ENCODE data around the gene L1CAM. TPM values are rescaled to one million over a fixed set of nuclear protein-coding genes. Genes with fewer than 3 reads are reported as not detected.

Gene L1CAM
- polyA plus RNA-seq, 1 of the 3 experiments (the other 2 are of a cell fraction), result 1.9 TPM

GRCh38 chrX:153827016-153827415, 59.0 kb downstream of the L1CAM start:
- Histone ChIP-seq H2AFZ (ENCODE audit: low read depth) (no peak overlapping the region), H3K27me3 (ENCODE audit: insufficient read depth) (peaks cover 49% of the 10 kb centered on the region), H3K27ac (ENCODE audit: low read depth in 2 of 2, low read length in 1 of 2) (no peak overlapping the region), H3K79me2 (ENCODE audit: insufficient read depth) (no peaks in the 10 kb centered on the region), H3F3A (replicated peaks; ENCODE audit: insufficient read depth) (peaks cover 5% of the 10 kb centered on the region), H3K9me2 (no peaks in the 10 kb centered on the region), H4K20me1 (ENCODE audit: insufficient read depth) (peaks cover 5% of the 10 kb centered on the region; the same call in 1 of the 2 replicates), H3K4me2 (no peak overlapping the region), H3K4me3 (ENCODE audit: low read depth in 2 of 2, low read length in 1 of 2) (no peak overlapping the region), H3K36me3 (replicated peaks in 1 of 2; ENCODE audit: control insufficient read depth in 1 of 2, insufficient read depth in 2 of 2, low read length in 1 of 2) (no peaks in the 10 kb centered on the region), H3K9me3 (no peaks in the 10 kb centered on the region), H3K9ac (no peak overlapping the region), H3K4me1 (ENCODE audit: control insufficient read depth in 1 of 2, insufficient read depth in 2 of 2, low read depth in 1 of 2, low read length in 1 of 2) (peaks cover 0 to 2% of the 10 kb centered on the region in 2 experiments; a peak in 1 of 4 replicates)
- POLR2A ChIA-PET, result no interaction called here
- 39% methylated on average over 3 of the region's 3 CpGs for WGBS (ENCODE audit: low lambda C conversion rate)
- no peak for DNase-seq
- TF ChIP-seq POLR2AphosphoS5 (IDR thresholded peaks at IDR 0.05; ENCODE audit: low read depth, low read length) (no peak), GABPA (IDR thresholded peaks at IDR 0.05; ENCODE audit: low read depth) (no peak), RAD21 (IDR thresholded peaks at IDR 0.05; ENCODE audit: low read length) (no peak), PBX3 (IDR thresholded peaks at IDR 0.05) (no peak), EZH2phosphoT487 (IDR thresholded peaks at IDR 0.05; ENCODE audit: borderline replicate concordance, low read depth) (no peak), EP300 (IDR thresholded peaks at IDR 0.05; ENCODE audit: borderline replicate concordance in 1 of 2, low read depth in 1 of 2, low read length in 1 of 2) (no peak), GATA2 (CRISPR knock-in tag; IDR thresholded peaks at IDR 0.05) (no peak), CTCF (IDR thresholded peaks at IDR 0.05) (no peak), FOXM1 (IDR thresholded peaks at IDR 0.05; ENCODE audit: low read depth) (no peak)
- CTCF ChIA-PET, result no interaction called here

- Histone ChIP-seq H4K20me1 (ENCODE audit: insufficient read depth) (peaks cover 5% of the 10 kb centered on the region; the same call in 1 of the 2 replicates), H2AFZ (ENCODE audit: low read depth) (no peak overlapping the region), H3K4me3 (ENCODE audit: low read depth in 2 of 2, low read length in 1 of 2) (no peak overlapping the region), H3K4me1 (ENCODE audit: control insufficient read depth in 1 of 2, insufficient read depth in 2 of 2, low read depth in 1 of 2, low read length in 1 of 2) (peaks cover 0 to 13% of the 10 kb centered on the region in 2 experiments; a peak in 1 of 4 replicates), H3K9ac (no peak overlapping the region), H3F3A (replicated peaks; ENCODE audit: insufficient read depth) (peaks cover 5% of the 10 kb centered on the region), H3K9me2 (no peaks in the 10 kb centered on the region), H3K27me3 (ENCODE audit: insufficient read depth) (peaks cover 47% of the 10 kb centered on the region), H3K9me3 (no peaks in the 10 kb centered on the region), H3K79me2 (ENCODE audit: insufficient read depth) (no peaks in the 10 kb centered on the region), H3K27ac (ENCODE audit: low read depth in 2 of 2, low read length in 1 of 2) (no peak overlapping the region), H3K36me3 (replicated peaks in 1 of 2; ENCODE audit: control insufficient read depth in 1 of 2, insufficient read depth in 2 of 2, low read length in 1 of 2) (no peaks in the 10 kb centered on the region), H3K4me2 (no peak overlapping the region)
- TF ChIP-seq GATA2 (CRISPR knock-in tag; IDR thresholded peaks at IDR 0.05) (no peak), ELF1 (IDR thresholded peaks at IDR 0.05) (no peak), TCF12 (IDR thresholded peaks at IDR 0.05) (no peak), RCOR1 (IDR thresholded peaks at IDR 0.05; ENCODE audit: low read length) (no peak), TEAD4 (IDR thresholded peaks at IDR 0.05; ENCODE audit: borderline replicate concordance, insufficient read depth) (no peak), JUND (IDR thresholded peaks at IDR 0.05) (no peak), RXRA (IDR thresholded peaks at IDR 0.05; ENCODE audit: borderline replicate concordance, low read depth) (no peak), SIN3A (IDR thresholded peaks at IDR 0.05; ENCODE audit: borderline replicate concordance, low read depth, low read length) (no peak), SMC3 (IDR thresholded peaks at IDR 0.05; ENCODE audit: low read depth, low read length) (no peak), YY1 (IDR thresholded peaks at IDR 0.05; ENCODE audit: low read depth) (no peak), MEF2A (IDR thresholded peaks at IDR 0.05; ENCODE audit: borderline replicate concordance, low read depth) (no peak), NFIC (IDR thresholded peaks at IDR 0.05; ENCODE audit: borderline replicate concordance) (no peak), CHD2 (IDR thresholded peaks at IDR 0.05; ENCODE audit: low read length, partially characterized antibody) (no peak), PBX3 (IDR thresholded peaks at IDR 0.05) (no peak), RAD21 (IDR thresholded peaks at IDR 0.05; ENCODE audit: low read length) (no peak), USF1 (IDR thresholded peaks at IDR 0.05; ENCODE audit: borderline replicate concordance, low read depth) (no peak)
- ChIA-PET CTCF (no interaction called here), POLR2A (no interaction called here)
- 53% methylated on average over 8 of the region's 8 CpGs for WGBS (ENCODE audit: low lambda C conversion rate)
- DNase-seq, result peak; percentile 7
These were observed 60.9 kb downstream of the L1CAM start for GRCh38 chrX:153825042-153825441.

Data from SK-N-SH (cell line).